IMR-90 (cell line): Measurements from ENCODE around the gene TMBIM1. TPM values are rescaled to one million over a fixed set of nuclear protein-coding genes. Genes with fewer than 3 reads are reported as not detected.

Experiments
- ATAC-seq: fragments of 200-7000 bp; cut with Tn5 transposase; 2 replicates; pipeline ENCODE4 v1.9.1; 2020; ENCODE audit warnings: low read depth, mild to moderate bottlenecking, moderate library complexity
- BruUV-seq: library from RNA; stranded (reverse); fragments of 400-500 nt; replicated peaks from 2 replicates; lab custom pipeline; 2021; lab: Mats Ljungman, UMichigan
- CTCF ChIA-PET: fragments of 300-600 bp; formaldehyde crosslinking; extraction: SDS; loops from one replicate; lab custom pipeline; 2021; ENCODE audit warnings: antibody characterized with exemption; lab: Yijun Ruan, JAX
- POLR2A ChIA-PET: fragments of 300-600 bp; sonication (Branson Sonifier 250); formaldehyde crosslinking; loops from one replicate; lab custom pipeline; 2022; ENCODE audit warnings: antibody characterized with exemption; ENCODE audit not compliant: unreplicated experiment; lab: Charles Lee
- DNase-seq: peaks from one replicate; pipeline ENCODE4 v3.0.0; 2013
- H2AFZ ChIP-seq: replicated peaks from 2 replicates; pipeline ENCODE3; 2013; ENCODE audit warnings: low read length, mild to moderate bottlenecking; ENCODE audit not compliant: poor library complexity
- H2AK5ac ChIP-seq: 2 replicates; pipeline ENCODE4 v1.6.1; 2013; ENCODE audit warnings: low read depth, low read length, inconsistent platforms
- H2AK9ac ChIP-seq: replicated peaks from 2 replicates; pipeline ENCODE3; 2013; ENCODE audit warnings: mild to moderate bottlenecking, low read depth, low read length, moderate library complexity; ENCODE audit not compliant: poor library complexity
- H2BK120ac ChIP-seq: 2 replicates; pipeline ENCODE4 v1.6.1; 2013; ENCODE audit warnings: low read depth, low read length, inconsistent platforms
- H2BK15ac ChIP-seq: 3 replicates; pipeline ENCODE4 v1.6.1; 2013; ENCODE audit warnings: low read depth, low read length, inconsistent platforms
- H2BK20ac ChIP-seq: 2 replicates; pipeline ENCODE4 v1.6.1; 2013; ENCODE audit warnings: low read depth, mild to moderate bottlenecking, inconsistent platforms, low read length, moderate library complexity
- H2BK5ac ChIP-seq: 2 replicates; pipeline ENCODE4 v1.6.1; 2013; ENCODE audit warnings: mild to moderate bottlenecking, low read depth, low read length, inconsistent platforms; ENCODE audit not compliant: poor library complexity, severe bottlenecking
- H3K14ac ChIP-seq: replicated peaks from 2 replicates; pipeline ENCODE4 v1.6.1; 2013; ENCODE audit warnings: low read depth, low read length, inconsistent platforms
- H3K18ac ChIP-seq: 2 replicates; pipeline ENCODE4 v1.6.1; 2013; ENCODE audit warnings: low read depth, low read length, control low read depth
- H3K23ac ChIP-seq: 2 replicates; pipeline ENCODE4 v1.6.1; 2013; ENCODE audit warnings: low read depth, low read length, inconsistent platforms
- H3K27ac ChIP-seq: 2 replicates; pipeline ENCODE4 v1.5.1; 2013; ENCODE audit warnings: mild to moderate bottlenecking, control low read depth, low read length; ENCODE audit not compliant: insufficient read depth
- H3K27me3 ChIP-seq: 2 replicates; pipeline ENCODE4 v1.6.1; 2013; ENCODE audit warnings: low read length; ENCODE audit not compliant: control insufficient read depth, insufficient read depth
- H3K36me3 ChIP-seq: 2 replicates; pipeline ENCODE4 v1.6.1; 2013; ENCODE audit warnings: low read length, mixed read lengths; ENCODE audit not compliant: control insufficient read depth, insufficient read depth
- H3K4ac ChIP-seq: 2 replicates; pipeline ENCODE4 v1.6.1; 2013; ENCODE audit warnings: low read depth, low read length, inconsistent platforms
- H3K4me1 ChIP-seq: 2 replicates; pipeline ENCODE4 v1.6.1; 2013; ENCODE audit warnings: low read length, mixed read lengths; ENCODE audit not compliant: control insufficient read depth, insufficient read depth
- H3K4me2 ChIP-seq: 2 replicates; pipeline ENCODE4 v1.6.1; 2013; ENCODE audit warnings: low read depth, mild to moderate bottlenecking, control low read depth, low read length, moderate library complexity
- H3K4me3 ChIP-seq: 2 replicates; pipeline ENCODE4 v1.5.1; 2013; ENCODE audit warnings: low read depth, mild to moderate bottlenecking, control low read depth, low read length, moderate library complexity; ENCODE audit not compliant: insufficient read depth
- H3K56ac ChIP-seq: 2 replicates; pipeline ENCODE4 v1.6.1; 2013; ENCODE audit warnings: low read length, inconsistent platforms; ENCODE audit not compliant: insufficient read depth; ENCODE audit errors: extremely low read depth
- H3K79me1 ChIP-seq, 2 experiments: 2 replicates each; pipeline ENCODE4 v1.6.1; 2013; ENCODE audit warnings: low read length in 2 of 2, inconsistent platforms in 1 of 2, low read depth in 1 of 2
- H3K9ac ChIP-seq: 2 replicates; pipeline ENCODE4 v1.6.1; 2013; ENCODE audit warnings: low read depth, low read length, control low read depth
- H3K9me1 ChIP-seq: 2 replicates; pipeline ENCODE4 v1.6.1; 2013; ENCODE audit warnings: low read length, inconsistent platforms; ENCODE audit not compliant: insufficient read depth
- H3K9me3 ChIP-seq: 2 replicates; pipeline ENCODE4 v1.6.1; 2013; ENCODE audit warnings: low read length; ENCODE audit not compliant: control insufficient read depth, insufficient read depth
- H4K20me1 ChIP-seq: 2 replicates; pipeline ENCODE4 v1.6.1; 2013; ENCODE audit warnings: low read length, inconsistent platforms; ENCODE audit not compliant: insufficient read depth
- H4K5ac ChIP-seq: 2 replicates; pipeline ENCODE4 v1.6.1; 2013; ENCODE audit warnings: mild to moderate bottlenecking, low read depth, low read length, control low read depth
- H4K8ac ChIP-seq, 2 experiments: 2 replicates each; pipeline ENCODE4 v1.6.1; 2013; ENCODE audit warnings: low read depth in 2 of 2, low read length in 2 of 2, control low read depth in 1 of 2, inconsistent platforms in 1 of 2
- H4K91ac ChIP-seq: 2 replicates; pipeline ENCODE4 v1.6.1; 2013; ENCODE audit warnings: low read depth, low read length, inconsistent platforms; ENCODE audit not compliant: insufficient read depth
- CTCF ChIP-seq: conservative IDR thresholded peaks from 2 replicates; pipeline ENCODE4 v1.5.1; 2012; ENCODE audit warnings: mild to moderate bottlenecking, low read depth, low read length, improper control_type of control experiment
- RCOR1 ChIP-seq: IDR thresholded peaks from 2 replicates; pipeline ENCODE4 v1.6.1; 2012; ENCODE audit warnings: mild to moderate bottlenecking, low read length, improper control_type of control experiment; ENCODE audit not compliant: insufficient replicate concordance
- RFX5 ChIP-seq: IDR thresholded peaks from 2 replicates; pipeline ENCODE4 v1.8.0; 2012; ENCODE audit warnings: low read depth, mild to moderate bottlenecking, low read length, moderate library complexity
- SMC3 ChIP-seq: fragments of 150-350 bp; IDR thresholded peaks from 2 replicates; pipeline ENCODE4 v1.6.1; 2016; ENCODE audit warnings: low read depth, mild to moderate bottlenecking, antibody characterized with exemption, low read length, moderate library complexity
- USF2 ChIP-seq: fragments of 150-350 bp; IDR thresholded peaks from 2 replicates; pipeline ENCODE4 v1.6.1; 2017; ENCODE audit warnings: mild to moderate bottlenecking, antibody characterized with exemption, low read length, low read depth
- WGBS, 2 experiments: methylation state at CpG; one replicate each; pipeline versions ENCODE4 v1.1.5 to v1.1.7; 2013; ENCODE audit warnings: missing lambda C conversion rate in 2 of 2; ENCODE audit not compliant: insufficient read length in 1 of 2; ENCODE audit errors: extremely low coverage in 2 of 2; 5-methylcytosine and 5-hydroxymethylcytosine counted together
- dilution Hi-C: fragments of 300-500 bp; cut with HindIII; formaldehyde crosslinking; loops from one replicate; pipeline ENCODE4 v1.14.3; 2018; ENCODE audit warnings: low sequenced_read_pairs; ENCODE audit not compliant: unreplicated experiment
- in situ Hi-C: fragments of 300-500 bp; cut with MboI; formaldehyde crosslinking; loops from 3 replicates; pipeline ENCODE4 v1.14.3; 2019; ENCODE audit warnings: low sequenced_read_pairs, inconsistent platforms, mixed read lengths
- intact Hi-C: fragments of 100-400 bp; cut with micrococcal nuclease; formaldehyde crosslinking; loops from 2 replicates; pipeline ENCODE4 v1.10.0; 2022
- polyA plus RNA-seq, 3 experiments: library from polyadenylated mRNA; depleted of rRNA; stranded (reverse); fragments of >200 nt; gene quantifications; 2 replicates each; pipeline ENCODE4 v1.2.3, GENCODE V29; 2012; ENCODE audit warnings: low replicate concordance in 1 of 3
- total RNA-seq: library from RNA; depleted of rRNA; stranded (reverse); fragments of >200 nt; gene quantifications from 2 replicates; pipeline ENCODE4 v1.2.3, GENCODE V29; 2012

Gene TMBIM1
- total and polyA plus RNA-seq, 2 of the 4 experiments (the other 2 are of a cell fraction): 84.6 to 102 TPM

- no peak for DNase-seq
- Histone ChIP-seq H3K9me1 (no peaks in the 10 kb centered on the region; the same call in 1 of the 2 replicates), H2BK5ac (no peak overlapping the region), H3K36me3 (peaks cover 29% of the 10 kb centered on the region), H3K18ac (no peak overlapping the region), H4K91ac (no peak overlapping the region), H3K56ac (no peak overlapping the region), H3K9ac (no peak overlapping the region), H2AFZ (no peak overlapping the region), H3K9me3 (no peaks in the 10 kb centered on the region), H2BK20ac (no peak overlapping the region), H3K14ac (no peak overlapping the region), H2BK120ac (no peak overlapping the region), H3K4ac (no peak overlapping the region), H3K4me3 (no peak overlapping the region), H2AK9ac (no peak overlapping the region), H3K4me1 (peaks cover 14% of the 10 kb centered on the region), H4K5ac (no peak overlapping the region), H3K79me1 (peaks cover 9 to 16% of the 10 kb centered on the region in 2 experiments; a peak in 3 of 4 replicates), H4K8ac (no peak overlapping the region), H3K27me3 (no peaks in the 10 kb centered on the region), H3K23ac (no peak overlapping the region), H3K4me2 (no peak overlapping the region), H2AK5ac (no peak overlapping the region), H2BK15ac (no peak overlapping the region), H4K20me1 (peaks cover 15% of the 10 kb centered on the region), H3K27ac (no peak overlapping the region)
- TF ChIP-seq CTCF (peak; percentile 51), RCOR1 (no peak), SMC3 (no peak), RFX5 (no peak), USF2 (no peak)
- dilution Hi-C loops (no loop called here), intact Hi-C loops (loop anchor here (5.0 kb wide), 1 partner anchor 70 kb away; no protein-coding TSS in a partner anchor), in situ Hi-C loops (no loop called here)
- 88% methylated on average over 1 of the region's 8 CpGs; no CpG with 5 or more reads in 1 of the 2 experiments for WGBS, 2 experiments
- no peak for ATAC-seq
- ChIA-PET POLR2A (no interaction called here), CTCF (interaction anchor here (0.6 kb wide), 1 partner anchor 13 kb away, joined by 3 read pairs; the partner anchor contains the start of genes AAMP and PNKD)
- BruUV-seq: no TSS peak
Observed at GRCh38 chr2:218257390-218257981, 34.8 kb downstream of the TMBIM1 start.
